ENCODE results near the gene HSD11B2.

Gene HSD11B2

DNA sequence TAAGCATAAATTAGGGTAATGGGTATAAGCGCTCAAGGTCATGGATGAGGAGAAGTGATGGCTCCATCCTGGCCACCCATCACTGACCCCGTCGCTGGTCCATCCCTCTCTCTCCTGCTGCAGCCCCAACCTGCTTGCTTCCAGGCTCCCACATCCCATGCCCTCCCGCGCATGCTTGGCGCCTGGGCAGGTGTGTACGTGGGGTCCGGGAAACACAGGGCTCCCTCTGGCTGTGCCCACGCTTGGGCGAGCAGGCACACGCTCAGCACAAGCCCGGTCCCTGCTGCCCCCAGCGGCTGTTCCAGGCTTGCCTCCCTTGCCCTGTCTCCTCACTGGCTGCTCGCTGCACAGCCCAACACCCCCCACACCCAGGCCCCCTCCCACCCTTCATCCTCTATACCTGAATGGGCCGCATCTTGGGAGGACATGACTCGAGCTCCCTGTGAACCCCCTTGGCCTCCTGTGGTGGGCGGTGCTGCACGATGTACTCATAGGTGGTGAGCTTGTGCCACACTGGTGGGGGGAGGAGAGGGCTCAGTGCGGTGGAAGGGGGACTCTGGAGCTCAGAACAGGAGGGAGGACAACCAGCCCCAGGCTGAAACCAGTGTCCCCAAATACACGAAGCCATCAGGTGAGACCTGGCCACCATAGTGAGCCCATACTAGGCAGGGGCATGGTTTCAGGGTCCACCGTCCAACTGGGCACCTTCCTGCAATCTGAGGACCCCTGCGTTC is 32.9 kb upstream of the HSD11B2 start:
- Histone ChIP-seq H3K27me3 (ENCODE audit: low read depth, low read length) (no peaks in the 10 kb centered on the region), H3K9me3 (ENCODE audit: control insufficient read depth in 1 of 2, low read length in 2 of 2) (no peaks in the 10 kb centered on the region), H3K4me3 (ENCODE audit: low read depth in 1 of 2, low read length in 2 of 2) (no peak overlapping the region), H3K4me1 (ENCODE audit: control insufficient read depth in 1 of 2, insufficient read depth in 2 of 2, low read length in 2 of 2) (peaks cover 4 to 58% of the 10 kb centered on the region in 2 donors), H3K27ac (ENCODE audit: low read length) (no peak overlapping the region), H3K36me3 (ENCODE audit: control insufficient read depth in 1 of 2, insufficient read depth in 2 of 2, low read length in 2 of 2) (no peaks in the 10 kb centered on the region)

DNA sequence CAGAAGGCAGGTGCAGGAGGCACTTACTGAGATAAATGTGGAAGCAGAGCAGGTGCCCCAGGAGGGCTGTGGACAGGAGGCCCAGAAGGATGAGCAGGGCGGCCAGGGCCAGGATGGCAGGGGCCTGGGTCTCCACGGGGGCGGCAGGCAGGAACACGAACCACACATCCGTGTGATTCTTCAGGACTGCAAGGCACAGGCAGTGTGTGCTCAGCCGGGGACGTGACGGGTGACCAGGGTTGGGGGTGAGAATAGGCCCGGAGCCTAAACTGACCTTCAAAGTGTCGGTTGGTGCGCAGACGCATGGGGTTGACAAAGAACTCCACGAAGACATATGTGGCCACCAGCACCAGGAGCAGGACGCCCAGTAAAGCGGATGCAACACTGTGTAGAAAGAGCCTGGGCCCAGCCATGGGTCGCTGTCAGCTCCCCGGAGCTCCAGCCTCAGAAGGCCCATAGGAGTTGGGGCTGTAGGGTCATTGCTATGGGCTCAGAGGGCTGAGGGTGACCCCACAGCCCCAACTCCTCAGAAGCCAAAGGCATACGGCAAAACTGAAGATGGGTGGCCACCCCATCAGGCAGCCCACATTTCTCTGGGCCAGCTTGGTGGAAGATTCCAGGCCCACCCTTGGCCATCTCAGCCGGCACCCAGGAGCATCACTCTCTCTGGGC is 32.2 kb upstream of the HSD11B2 start:
- Histone ChIP-seq H3K36me3 (ENCODE audit: control insufficient read depth in 1 of 2, insufficient read depth in 2 of 2, low read length in 2 of 2) (no peaks in the 10 kb centered on the region), H3K27me3 (ENCODE audit: low read depth, low read length) (no peaks in the 10 kb centered on the region), H3K27ac (ENCODE audit: low read length) (no peak overlapping the region), H3K4me1 (ENCODE audit: control insufficient read depth in 1 of 2, insufficient read depth in 2 of 2, low read length in 2 of 2) (peaks cover 4 to 52% of the 10 kb centered on the region in 2 donors), H3K9me3 (ENCODE audit: control insufficient read depth in 1 of 2, low read length in 2 of 2) (no peaks in the 10 kb centered on the region), H3K4me3 (ENCODE audit: low read depth in 1 of 2, low read length in 2 of 2) (no peak overlapping the region)

DNA sequence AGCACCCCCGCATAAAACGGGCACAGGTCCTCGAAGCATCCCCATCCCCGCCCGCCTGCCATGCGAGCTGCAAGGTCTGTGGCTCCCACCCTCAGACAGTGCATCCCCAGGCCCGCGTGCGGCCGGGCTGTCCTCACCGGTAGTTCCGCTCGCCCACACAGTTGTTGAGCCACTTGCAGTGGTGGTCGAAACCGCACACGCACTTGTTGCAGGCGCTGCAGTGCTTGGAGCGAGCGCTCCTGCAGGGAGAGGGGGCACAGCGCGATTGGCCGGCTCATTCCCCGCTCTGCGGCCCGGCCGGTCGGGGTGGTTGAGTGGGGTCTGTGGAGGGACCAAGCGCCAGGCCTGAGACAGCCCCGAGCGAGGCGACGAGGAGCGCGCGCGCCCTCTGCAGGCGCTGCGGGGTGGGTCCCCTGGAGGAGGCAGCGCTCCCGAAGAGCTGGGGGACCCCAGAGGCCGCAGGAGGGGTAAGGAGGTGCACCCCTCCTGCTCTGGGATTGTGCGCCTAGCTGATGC is 31.6 kb upstream of the HSD11B2 start:
- no peaks in the 10 kb centered on the region for H3K27me3 ChIP-seq (ENCODE audit: low read depth, low read length)
- no peak overlapping the region for H3K27ac ChIP-seq (ENCODE audit: low read length)
- peaks cover 4 to 52% of the 10 kb centered on the region in 2 donors for H3K4me1 ChIP-seq (ENCODE audit: control insufficient read depth in 1 of 2, insufficient read depth in 2 of 2, low read length in 2 of 2)
- H3K36me3 ChIP-seq (ENCODE audit: control insufficient read depth in 1 of 2, insufficient read depth in 2 of 2, low read length in 2 of 2), result no peaks in the 10 kb centered on the region
- H3K9me3 ChIP-seq (ENCODE audit: control insufficient read depth in 1 of 2, low read length in 2 of 2), result no peaks in the 10 kb centered on the region
- peak overlapping the region in 1 of 2 donors; percentile 31 for H3K4me3 ChIP-seq (ENCODE audit: low read depth in 1 of 2, low read length in 2 of 2)

DNA sequence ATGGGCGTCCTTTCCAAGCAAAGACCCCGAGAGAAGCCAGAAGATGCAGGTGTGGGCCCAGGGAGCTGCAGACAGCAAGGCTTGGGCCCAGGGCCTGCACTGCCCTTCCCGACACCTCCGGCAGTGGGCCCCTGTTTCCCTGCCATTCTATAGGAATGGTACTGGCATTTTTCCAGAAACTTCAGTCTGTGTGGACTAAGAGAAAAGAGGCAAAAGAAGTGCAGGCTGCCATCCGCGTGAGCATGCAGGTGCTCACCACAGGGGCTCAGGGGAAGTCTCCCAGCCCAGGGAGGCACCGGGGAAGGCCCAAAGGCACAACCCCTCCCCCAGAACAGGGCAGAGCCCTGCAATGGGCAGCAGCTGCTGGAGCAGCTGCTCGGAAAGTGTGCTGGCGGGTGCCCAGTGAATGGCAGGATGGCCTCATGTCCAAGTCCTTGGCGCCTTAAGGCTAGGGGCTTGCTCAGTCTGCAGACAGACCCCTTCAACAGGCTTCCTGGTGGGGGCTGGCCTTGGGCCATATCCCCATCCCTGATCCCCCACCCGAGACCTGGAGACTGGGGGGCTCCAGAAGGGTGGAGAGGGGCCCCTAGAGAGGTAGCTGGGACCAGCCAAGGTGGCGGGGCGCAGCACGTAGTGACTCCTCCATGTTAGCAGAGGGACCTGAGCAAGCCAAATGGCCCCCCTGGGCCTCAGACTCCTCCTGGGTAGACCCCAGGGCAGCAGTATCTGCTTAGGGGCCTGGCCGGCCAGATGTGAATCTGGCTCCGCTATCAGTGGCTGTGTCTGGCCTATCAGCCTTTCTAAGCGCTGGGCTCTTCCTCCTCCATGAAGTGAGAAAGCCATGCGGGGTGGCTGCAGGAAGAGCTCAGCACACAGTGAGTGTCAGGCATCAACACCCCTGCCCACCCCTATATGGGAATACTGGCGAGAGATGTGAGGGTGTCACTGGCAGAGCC is 30.9 kb upstream of the HSD11B2 start:
- Histone ChIP-seq H3K4me1 (ENCODE audit: control insufficient read depth in 1 of 2, insufficient read depth in 2 of 2, low read length in 2 of 2) (peaks cover 4 to 49% of the 10 kb centered on the region in 2 donors), H3K27ac (ENCODE audit: low read length) (no peak overlapping the region)

DNA sequence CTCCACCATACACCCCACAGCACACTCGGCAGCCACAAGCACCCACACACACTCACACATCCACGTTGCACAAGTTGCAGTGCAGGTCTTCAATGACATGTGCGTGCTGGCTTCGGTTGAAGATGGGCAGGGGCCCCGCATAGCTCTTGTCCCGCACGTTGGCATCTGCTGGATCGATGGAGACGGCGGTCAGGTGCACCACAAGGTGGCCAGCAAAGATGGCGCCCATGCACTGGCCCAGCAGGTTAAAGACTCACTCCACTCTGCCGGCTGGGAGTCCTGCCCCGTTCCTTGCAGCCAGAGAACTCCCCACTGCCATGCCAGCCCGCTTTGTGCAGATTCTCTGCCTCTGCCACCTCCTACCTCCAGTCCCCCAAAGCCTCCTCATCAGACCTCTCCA is 30.0 kb upstream of the HSD11B2 start:
- no peak overlapping the region for H3K27ac ChIP-seq (ENCODE audit: low read length)
- H3K36me3 ChIP-seq (ENCODE audit: control insufficient read depth in 1 of 2, insufficient read depth in 2 of 2, low read length in 2 of 2), result no peaks in the 10 kb centered on the region
- no peaks in the 10 kb centered on the region for H3K27me3 ChIP-seq (ENCODE audit: low read depth, low read length)
- H3K4me3 ChIP-seq (ENCODE audit: low read depth in 1 of 2, low read length in 2 of 2), result no peak overlapping the region
- H3K9me3 ChIP-seq (ENCODE audit: control insufficient read depth in 1 of 2, low read length in 2 of 2), result no peaks in the 10 kb centered on the region
- peaks cover 2 to 43% of the 10 kb centered on the region in 2 donors for H3K4me1 ChIP-seq (ENCODE audit: control insufficient read depth in 1 of 2, insufficient read depth in 2 of 2, low read length in 2 of 2)

More for the DNA sequence above, 30.9 kb upstream of the HSD11B2 start:
- H3K36me3 ChIP-seq (ENCODE audit: control insufficient read depth in 1 of 2, insufficient read depth in 2 of 2, low read length in 2 of 2), result no peaks in the 10 kb centered on the region
- H3K9me3 ChIP-seq (ENCODE audit: control insufficient read depth in 1 of 2, low read length in 2 of 2), result no peaks in the 10 kb centered on the region
- H3K4me3 ChIP-seq (ENCODE audit: low read depth in 1 of 2, low read length in 2 of 2), result no peak overlapping the region
- no peaks in the 10 kb centered on the region for H3K27me3 ChIP-seq (ENCODE audit: low read depth, low read length)

DNA sequence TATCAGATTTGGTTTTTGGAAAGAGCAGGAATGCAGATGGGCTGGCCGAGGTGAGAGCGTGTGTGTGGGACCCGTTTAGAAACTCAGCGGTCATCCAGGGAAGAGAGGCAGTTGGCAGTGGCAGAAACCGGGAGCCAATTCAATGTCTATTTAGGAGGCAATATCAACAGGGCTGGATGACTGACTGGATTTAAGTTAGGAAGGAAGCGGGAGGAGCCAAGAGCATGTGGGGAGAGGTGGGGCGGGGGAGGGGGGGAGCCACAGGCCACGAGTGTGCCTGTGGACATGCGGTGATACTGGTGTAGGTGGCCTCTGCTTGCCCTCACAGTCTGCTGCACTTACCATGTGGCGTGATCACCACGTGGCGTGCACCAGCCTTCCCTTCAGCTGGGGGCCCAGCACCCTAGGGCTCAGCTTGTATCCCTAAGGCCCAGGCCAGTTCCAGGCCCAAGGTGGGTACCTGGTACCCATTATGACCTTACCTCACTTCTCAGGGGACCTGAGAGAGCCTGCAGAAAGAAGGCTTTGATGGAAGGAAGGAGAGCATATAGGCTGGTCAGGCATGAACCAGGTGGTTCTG is 26.9 kb upstream of the HSD11B2 start:
- Histone ChIP-seq H3K27ac (ENCODE audit: low read length) (no peak overlapping the region), H3K9me3 (ENCODE audit: control insufficient read depth in 1 of 2, low read length in 2 of 2) (no peaks in the 10 kb centered on the region), H3K36me3 (ENCODE audit: control insufficient read depth in 1 of 2, insufficient read depth in 2 of 2, low read length in 2 of 2) (peaks cover 0 to under 1% of the 10 kb centered on the region in 2 donors), H3K4me1 (ENCODE audit: control insufficient read depth in 1 of 2, insufficient read depth in 2 of 2, low read length in 2 of 2) (peaks cover 0 to 22% of the 10 kb centered on the region in 2 donors), H3K27me3 (ENCODE audit: low read depth, low read length) (no peaks in the 10 kb centered on the region), H3K4me3 (ENCODE audit: low read depth in 1 of 2, low read length in 2 of 2) (no peak overlapping the region)

DNA sequence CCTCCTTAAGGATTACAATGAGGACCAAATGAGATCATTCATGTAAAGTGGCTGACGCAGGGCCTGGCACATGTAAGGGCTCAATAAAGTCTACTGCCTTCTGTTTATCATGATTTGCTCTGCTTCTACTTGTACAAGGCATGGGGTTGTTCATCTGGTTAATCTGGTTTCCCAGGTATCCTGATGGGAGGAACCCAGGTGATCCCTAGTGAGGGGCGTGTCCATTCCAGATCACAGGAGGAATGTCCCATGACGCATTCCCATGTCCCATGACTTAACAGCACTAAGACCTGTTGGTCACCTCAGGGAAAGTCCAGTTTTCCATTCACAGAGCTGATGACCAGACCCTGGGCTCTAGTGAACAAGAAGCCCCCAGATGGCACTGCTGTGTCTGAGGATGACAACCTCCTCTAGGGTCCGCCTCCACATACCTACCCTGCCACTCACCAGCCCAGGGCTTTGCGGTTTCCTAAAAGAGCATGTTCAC is 26.1 kb upstream of the HSD11B2 start:
- no peak overlapping the region for H3K27ac ChIP-seq (ENCODE audit: low read length)
- peaks cover 0 to 15% of the 10 kb centered on the region in 2 donors for H3K4me1 ChIP-seq (ENCODE audit: control insufficient read depth in 1 of 2, insufficient read depth in 2 of 2, low read length in 2 of 2)
- no peak overlapping the region for H3K4me3 ChIP-seq (ENCODE audit: low read depth in 1 of 2, low read length in 2 of 2)
- H3K36me3 ChIP-seq (ENCODE audit: control insufficient read depth in 1 of 2, insufficient read depth in 2 of 2, low read length in 2 of 2), result peaks cover 0 to 4% of the 10 kb centered on the region in 2 donors
- H3K27me3 ChIP-seq (ENCODE audit: low read depth, low read length), result no peaks in the 10 kb centered on the region
- no peaks in the 10 kb centered on the region for H3K9me3 ChIP-seq (ENCODE audit: control insufficient read depth in 1 of 2, low read length in 2 of 2)

DNA sequence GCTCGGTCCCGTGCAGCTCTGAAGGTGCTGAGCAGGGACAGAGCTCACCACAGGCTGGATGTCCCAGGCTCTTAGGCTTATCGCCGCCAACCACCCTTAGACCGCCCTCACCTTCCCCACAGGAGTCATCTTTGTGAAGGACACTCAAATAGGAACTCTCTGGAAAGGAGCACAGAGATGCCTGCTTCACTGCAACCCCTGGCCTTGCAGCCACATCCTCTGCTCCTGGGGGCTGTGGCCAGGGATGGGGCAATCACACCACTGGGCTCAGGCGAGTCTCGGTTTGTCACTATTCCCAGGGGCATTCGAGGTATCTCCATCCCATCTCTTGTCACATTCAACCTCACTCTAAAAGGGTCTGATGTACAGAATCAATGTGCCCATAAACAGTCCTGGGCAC is 25.6 kb upstream of the HSD11B2 start:
- H3K4me1 ChIP-seq (ENCODE audit: control insufficient read depth in 1 of 2, insufficient read depth in 2 of 2, low read length in 2 of 2), result peaks cover 0 to 12% of the 10 kb centered on the region in 2 donors
- peak overlapping the region; percentile 80 for H3K27ac ChIP-seq (ENCODE audit: low read length)
- H3K27me3 ChIP-seq (ENCODE audit: low read depth, low read length), result no peaks in the 10 kb centered on the region
- peaks cover 0 to 4% of the 10 kb centered on the region in 2 donors for H3K36me3 ChIP-seq (ENCODE audit: control insufficient read depth in 1 of 2, insufficient read depth in 2 of 2, low read length in 2 of 2)
- no peak overlapping the region for H3K4me3 ChIP-seq (ENCODE audit: low read depth in 1 of 2, low read length in 2 of 2)
- H3K9me3 ChIP-seq (ENCODE audit: control insufficient read depth in 1 of 2, low read length in 2 of 2), result no peaks in the 10 kb centered on the region

DNA sequence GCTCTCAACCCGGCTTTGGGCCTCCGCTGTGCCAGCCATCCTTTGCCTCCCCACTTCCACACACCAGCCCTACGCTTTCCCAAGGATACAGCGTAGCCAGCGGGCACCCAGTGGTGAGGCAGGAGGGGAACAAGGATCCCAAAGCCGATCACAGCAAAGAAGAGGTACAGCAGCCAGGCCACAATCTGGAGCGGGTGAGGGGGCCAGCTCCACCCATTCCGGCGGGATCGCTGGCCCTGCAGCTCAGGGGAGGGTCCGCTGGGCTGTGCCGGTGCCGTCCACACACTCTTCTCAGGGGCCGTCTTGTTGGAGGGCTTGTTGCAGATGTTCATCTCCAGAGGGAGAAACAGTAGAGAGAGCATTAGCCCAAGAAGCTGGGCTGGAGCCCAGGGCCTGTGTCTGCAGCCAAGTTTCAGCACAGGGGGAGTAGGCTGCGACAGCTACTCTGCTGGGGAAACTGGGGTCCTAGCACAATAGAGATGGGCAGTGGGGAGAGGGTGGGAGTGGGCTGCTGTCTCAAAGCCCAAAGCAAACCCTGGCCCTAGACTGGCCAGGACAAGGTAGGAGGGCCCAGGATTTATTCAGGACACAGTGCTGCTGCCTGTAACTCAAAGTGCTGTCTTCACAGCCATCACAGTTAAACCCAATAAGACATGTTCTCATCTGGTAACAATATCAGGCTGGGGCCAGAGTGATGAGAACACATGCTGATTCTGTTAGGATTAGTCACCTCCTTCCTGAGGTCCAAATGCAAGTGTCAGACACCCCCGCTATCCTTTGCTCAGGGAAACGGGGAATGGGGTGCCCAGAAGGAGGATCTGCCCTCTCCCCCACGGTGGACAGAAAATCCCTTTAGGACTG is 24.6 kb upstream of the HSD11B2 start:
- H3K36me3 ChIP-seq (ENCODE audit: control insufficient read depth in 1 of 2, insufficient read depth in 2 of 2, low read length in 2 of 2), result peaks cover 0 to 4% of the 10 kb centered on the region in 2 donors

More for the DNA sequence above, 24.6 kb upstream of the HSD11B2 start:
- Histone ChIP-seq H3K4me3 (ENCODE audit: low read depth in 1 of 2, low read length in 2 of 2) (no peak overlapping the region), H3K27ac (ENCODE audit: low read length) (peak overlapping the region; percentile 80), H3K4me1 (ENCODE audit: control insufficient read depth in 1 of 2, insufficient read depth in 2 of 2, low read length in 2 of 2) (peaks cover 0 to 12% of the 10 kb centered on the region in 2 donors), H3K27me3 (ENCODE audit: low read depth, low read length) (no peaks in the 10 kb centered on the region), H3K9me3 (ENCODE audit: control insufficient read depth in 1 of 2, low read length in 2 of 2) (no peaks in the 10 kb centered on the region)

All from muscle layer of duodenum (tissue), 2 donors.